Nephron progenitor cell (in vitro differentiated cells): ENCODE data around the gene SYT7.

Experiments
- DNase-seq: peaks from one replicate; pipeline ENCODE4 v3.0.0; 2021
- H3K27ac Mint-ChIP-seq: 2 replicates; pipeline ENCODE4 v1.8.0; 2021; ENCODE audit warnings: mild to moderate bottlenecking, moderate library complexity, mixed read lengths
- H3K27me3 Mint-ChIP-seq: 2 replicates; pipeline ENCODE4 v1.8.0; 2021; ENCODE audit warnings: mild to moderate bottlenecking, low read depth, mixed read lengths; ENCODE audit not compliant: poor library complexity
- H3K36me3 Mint-ChIP-seq: 2 replicates; pipeline ENCODE4 v1.8.0; 2021; ENCODE audit warnings: low read depth, mixed read lengths
- H3K4me1 Mint-ChIP-seq: 2 replicates; pipeline ENCODE4 v1.8.0; 2021; ENCODE audit warnings: mixed read lengths
- H3K4me3 Mint-ChIP-seq: 2 replicates; pipeline ENCODE4 v1.8.0; 2021; ENCODE audit warnings: mild to moderate bottlenecking, moderate library complexity, mixed read lengths
- H3K9me3 Mint-ChIP-seq: 2 replicates; pipeline ENCODE4 v1.8.0; 2021; ENCODE audit warnings: mild to moderate bottlenecking, moderate library complexity, mixed read lengths
- CTCF ChIP-seq: fragments of 200-600 bp; sonication (generic); IDR thresholded peaks from 2 replicates; pipeline ENCODE4 v1.5.0; 2021; ENCODE audit warnings: antibody characterized with exemption

SYT7 gene

GRCh38 chr11:61575886-61576861 lies 4.7 kb downstream of the SYT7 start:
- Mint-ChIP-seq H3K27ac (no peak overlapping the region), H3K4me1 (peaks cover 25% of the 10 kb centered on the region), H3K36me3 (no peaks in the 10 kb centered on the region), H3K27me3 (peaks cover 39% of the 10 kb centered on the region), H3K4me3 (no peak overlapping the region), H3K9me3 (no peaks in the 10 kb centered on the region)
- no peak for DNase-seq
- no peak for TF ChIP-seq CTCF

GRCh38 chr11:61574611-61575010 lies 6.3 kb downstream of the SYT7 start:
- TF ChIP-seq CTCF = no peak
- no peaks in the 10 kb centered on the region for H3K36me3 Mint-ChIP-seq
- H3K4me1 Mint-ChIP-seq = peaks cover 21% of the 10 kb centered on the region
- H3K27me3 Mint-ChIP-seq = peaks cover 47% of the 10 kb centered on the region
- H3K4me3 Mint-ChIP-seq = no peak overlapping the region
- no peaks in the 10 kb centered on the region for H3K9me3 Mint-ChIP-seq
- H3K27ac Mint-ChIP-seq = no peak overlapping the region
- no peak for DNase-seq

- H3K27ac Mint-ChIP-seq = no peak overlapping the region
- H3K9me3 Mint-ChIP-seq = no peaks in the 10 kb centered on the region
- H3K36me3 Mint-ChIP-seq = no peaks in the 10 kb centered on the region
- no peak for TF ChIP-seq CTCF
- H3K27me3 Mint-ChIP-seq = peaks cover 47% of the 10 kb centered on the region
- peaks cover 23% of the 10 kb centered on the region for H3K4me1 Mint-ChIP-seq
- no peak for DNase-seq
- no peak overlapping the region for H3K4me3 Mint-ChIP-seq
Observed at GRCh38 chr11:61572913-61573312, 8.0 kb downstream of the SYT7 start.

GRCh38 chr11:61571869-61572268 lies 9.0 kb downstream of the SYT7 start:
- Mint-ChIP-seq H3K9me3 (no peaks in the 10 kb centered on the region), H3K27me3 (peaks cover 51% of the 10 kb centered on the region), H3K27ac (no peak overlapping the region), H3K36me3 (no peaks in the 10 kb centered on the region), H3K4me3 (no peak overlapping the region), H3K4me1 (peaks cover 13% of the 10 kb centered on the region)
- no peak for DNase-seq
- no peak for TF ChIP-seq CTCF

GRCh38 chr11:61571337-61571736 lies 9.5 kb downstream of the SYT7 start:
- no peaks in the 10 kb centered on the region for H3K36me3 Mint-ChIP-seq
- TF ChIP-seq CTCF = no peak
- H3K4me1 Mint-ChIP-seq = peaks cover 12% of the 10 kb centered on the region
- no peak overlapping the region for H3K4me3 Mint-ChIP-seq
- no peak for DNase-seq
- no peak overlapping the region for H3K27ac Mint-ChIP-seq
- H3K9me3 Mint-ChIP-seq = no peaks in the 10 kb centered on the region
- peaks cover 54% of the 10 kb centered on the region for H3K27me3 Mint-ChIP-seq

- DNase-seq = no peak
- H3K27me3 Mint-ChIP-seq = peaks cover 56% of the 10 kb centered on the region
- no peaks in the 10 kb centered on the region for H3K9me3 Mint-ChIP-seq
- H3K36me3 Mint-ChIP-seq = no peaks in the 10 kb centered on the region
- H3K4me3 Mint-ChIP-seq = no peak overlapping the region
- no peak overlapping the region for H3K27ac Mint-ChIP-seq
- peaks cover 12% of the 10 kb centered on the region for H3K4me1 Mint-ChIP-seq
- no peak for TF ChIP-seq CTCF
Observed at GRCh38 chr11:61569701-61570100, 11.2 kb downstream of the SYT7 start.
